Panc1 (cell line): ENCODE results near the gene FAM107B. TPM values are rescaled to one million over a fixed set of nuclear protein-coding genes. Genes with fewer than 3 reads are reported as not detected.
"Not testable (repeated sequence)": the region's sequence is repeated elsewhere in the genome, so short reads cannot be mapped to it uniquely, and the experiment has no call there.

Experiments
- ATAC-seq: fragments of 200-7000 bp; cut with Tn5 transposase; 2 replicates; pipeline ENCODE4 v1.9.1; 2020; ENCODE audit warnings: mild to moderate bottlenecking, moderate library complexity
- BruUV-seq: library from RNA; stranded (reverse); fragments of 400-500 nt; replicated peaks from 2 replicates; lab custom pipeline; 2021; lab: Mats Ljungman, UMichigan
- CTCF ChIA-PET: fragments of 300-600 bp; sonication (Branson Sonifier 250); formaldehyde crosslinking; loops from one replicate; lab custom pipeline; 2022; ENCODE audit warnings: antibody characterized with exemption; lab: Charles Lee
- POLR2A ChIA-PET: fragments of 300-600 bp; sonication (Branson Sonifier 250); formaldehyde crosslinking; loops from one replicate; lab custom pipeline; 2022; ENCODE audit warnings: antibody characterized with exemption; lab: Charles Lee
- DNase-seq: peaks from one replicate; pipeline ENCODE4 v3.0.0-alpha.2; 2010; ENCODE audit warnings: low read depth, low spot score
- H3K27ac ChIP-seq: 2 replicates; pipeline ENCODE4 v1.5.1; 2011; ENCODE audit warnings: mild to moderate bottlenecking, low read length, inconsistent platforms
- H3K27me3 ChIP-seq: fragments of 200-500 bp; sonication (Bioruptor generic); 2 replicates; pipeline ENCODE4 v1.6.0; 2014; ENCODE audit warnings: low read length, inconsistent platforms; ENCODE audit not compliant: control insufficient read depth, insufficient read depth
- H3K36me3 ChIP-seq: fragments of 200-500 bp; sonication (Bioruptor generic); 2 replicates; pipeline ENCODE4 v1.5.1; 2014; ENCODE audit warnings: inconsistent platforms, mild to moderate bottlenecking, low read length, moderate library complexity; ENCODE audit not compliant: control insufficient read depth, insufficient read depth
- H3K4me1 ChIP-seq: 2 replicates; pipeline ENCODE4 v1.5.1; 2011; ENCODE audit warnings: inconsistent platforms, mild to moderate bottlenecking, low read length, moderate library complexity; ENCODE audit not compliant: control insufficient read depth, insufficient read depth
- H3K4me3 ChIP-seq, 2 experiments: 2 replicates each; pipeline ENCODE4 v1.5.1; 2011 to 2012; ENCODE audit warnings: low read depth in 2 of 2, low read length in 2 of 2, mild to moderate bottlenecking in 2 of 2, inconsistent platforms in 1 of 2, moderate library complexity in 1 of 2
- H3K9me3 ChIP-seq: fragments of 200-500 bp; sonication (Bioruptor generic); 2 replicates; pipeline ENCODE4 v1.5.1; 2014; ENCODE audit warnings: low read depth, mild to moderate bottlenecking, inconsistent platforms, low read length, moderate library complexity; ENCODE audit not compliant: control insufficient read depth, insufficient read depth
- CTCF ChIP-seq: fragments of 450-650 bp; IDR thresholded peaks from 2 replicates; pipeline ENCODE4 v1.5.1; 2017; ENCODE audit warnings: mild to moderate bottlenecking
- POLR2AphosphoS5 ChIP-seq: IDR thresholded peaks from 2 replicates; pipeline ENCODE4 v1.6.1; 2012; ENCODE audit warnings: mild to moderate bottlenecking, low read depth, low read length, moderate library complexity
- REST ChIP-seq, 2 experiments: IDR thresholded peaks; 2 replicates each; pipeline ENCODE4 v1.6.1; 2011 to 2012; ENCODE audit warnings: low read depth in 2 of 2, control low read depth in 1 of 2, low read length in 1 of 2, mild to moderate bottlenecking in 1 of 2, moderate library complexity in 1 of 2; ENCODE audit not compliant: insufficient read depth in 1 of 2
- SIN3A ChIP-seq: IDR thresholded peaks from 2 replicates; pipeline ENCODE4 v1.6.1; 2012; ENCODE audit warnings: low read depth, mild to moderate bottlenecking, low read length, moderate library complexity, borderline replicate concordance; ENCODE audit not compliant: insufficient read depth
- TCF7L2 ChIP-seq: IDR thresholded peaks from 2 replicates; pipeline ENCODE4 v1.6.1; 2011; ENCODE audit warnings: mild to moderate bottlenecking, low read depth, low read length, inconsistent platforms
- in situ Hi-C: cut with HindIII; loops from 2 replicates; pipeline ENCODE4 v1.10.0; 2016; ENCODE audit warnings: low sequenced_read_pairs, low pct_unique_long_range_greater_than_20kb
- intact Hi-C: fragments of 100-400 bp; cut with micrococcal nuclease; formaldehyde crosslinking; loops from one replicate; pipeline ENCODE4 v1.10.0; 2022; ENCODE audit not compliant: unreplicated experiment
- total RNA-seq: library from RNA; stranded (reverse); gene quantifications from one replicate; pipeline ENCODE4 v1.2.1, GENCODE V29; 2021; ENCODE audit not compliant: unreplicated experiment

Gene FAM107B
- total RNA-seq, 1 experiment from 2014 or later, result 13.4 TPM

- POLR2A ChIA-PET, result no interaction called here
- Histone ChIP-seq H3K36me3 (no peaks in the 10 kb centered on the region), H3K27ac (no peak overlapping the region), H3K27me3 (no peaks in the 10 kb centered on the region; the same call in 1 of the 2 replicates), H3K9me3 (no peaks in the 10 kb centered on the region), H3K4me3 (no peak overlapping the region), H3K4me1 (no peaks in the 10 kb centered on the region)
- ATAC-seq (no peak), DNase-seq (no peak)
- intact Hi-C loops (no loop called here), in situ Hi-C loops (no loop called here)
- TF ChIP-seq CTCF, result no peak
- TF ChIP-seq POLR2AphosphoS5, result no peak
- TF ChIP-seq SIN3A, result no peak
- CTCF ChIA-PET, result no interaction called here
- no TSS peak for BruUV-seq
These were observed 135.1 kb downstream of the FAM107B start for GRCh38 chr10:14639637-14640036.

- POLR2A ChIA-PET, result no interaction called here
These were observed 139.5 kb downstream of the FAM107B start for GRCh38 chr10:14635043-14635710.

GRCh38 chr10:14634572-14634971 lies 140.1 kb downstream of the FAM107B start:
- H3K27ac ChIP-seq, POLR2A ChIA-PET, intact Hi-C loops, H3K27me3 ChIP-seq, BruUV-seq, H3K4me1 ChIP-seq, H3K36me3 ChIP-seq, DNase-seq, ATAC-seq, in situ Hi-C loops, CTCF ChIA-PET, H3K4me3 ChIP-seq, H3K9me3 ChIP-seq: not testable (repeated sequence)

More at GRCh38 chr10:14635043-14635710, 139.5 kb downstream of the FAM107B start:
- CTCF ChIA-PET, result no interaction called here
- TF ChIP-seq CTCF (no peak), REST (IDR thresholded peaks at IDR 0.05; ENCODE audit: insufficient read depth in 1 of 2, low read depth in 2 of 2, low read length in 1 of 2) (no peak), POLR2AphosphoS5 (no peak), TCF7L2 (no peak), SIN3A (no peak)
- no peak for DNase-seq
- H3K4me3 ChIP-seq, result no peak overlapping the region
- in situ Hi-C loops, result no loop called here
- H3K27me3 ChIP-seq, result no peaks in the 10 kb centered on the region
- no peak for ATAC-seq
- intact Hi-C loops, result no loop called here
- no TSS peak for BruUV-seq
- no peaks in the 10 kb centered on the region for H3K9me3 ChIP-seq
- H3K27ac ChIP-seq, result no peak overlapping the region
- H3K36me3 ChIP-seq, result no peaks in the 10 kb centered on the region
- no peaks in the 10 kb centered on the region for H3K4me1 ChIP-seq
